Brain microvascular endothelial cell (primary cell): Measurements from ENCODE around the gene AFM.

Experiments used
- DNase-seq: peaks from one replicate; pipeline ENCODE4 v3.0.0-alpha.2; 2020
- H3K27ac ChIP-seq: fragments of 250-450 bp; sonication (Bioruptor Pico); 2 replicates; pipeline ENCODE4 v1.5.1; 2020; ENCODE audit warnings: mild to moderate bottlenecking, moderate library complexity
- H3K27me3 ChIP-seq: fragments of 250-450 bp; sonication (Bioruptor Pico); replicated peaks from 2 replicates; pipeline ENCODE4 v1.5.1; 2020; ENCODE audit warnings: mild to moderate bottlenecking
- H3K36me3 ChIP-seq: fragments of 250-450 bp; sonication (Bioruptor Pico); replicated peaks from 2 replicates; pipeline ENCODE4 v1.5.1; 2020; ENCODE audit warnings: mild to moderate bottlenecking
- H3K4me3 ChIP-seq: 2 replicates; pipeline ENCODE4 v1.5.1; 2011; ENCODE audit warnings: low read depth, mild to moderate bottlenecking, control low read depth, low read length, moderate library complexity
- CTCF ChIP-seq: IDR thresholded peaks from 2 replicates; pipeline ENCODE4 v1.5.1; 2011; ENCODE audit warnings: low read depth, mild to moderate bottlenecking, moderate library complexity, low read length, control low read depth, inconsistent platforms; ENCODE audit errors: missing control alignments
- in situ Hi-C: cut with HindIII; loops from 2 replicates; pipeline ENCODE4 v1.10.0; 2017; ENCODE audit warnings: low sequenced_read_pairs, low pct_ligation_motif_present

Gene AFM

GRCh38 chr4:73487233-73487632 lies 5.7 kb downstream of the AFM start:
- in situ Hi-C loops, result no loop called here
- DNase-seq, result no peak
- no peak for TF ChIP-seq CTCF
- Histone ChIP-seq H3K27me3 (no peaks in the 10 kb centered on the region), H3K36me3 (no peaks in the 10 kb centered on the region), H3K27ac (no peak overlapping the region), H3K4me3 (no peak overlapping the region)

GRCh38 chr4:73499996-73500765 lies 18.6 kb downstream of the AFM start:
- H3K27ac ChIP-seq, result no peak overlapping the region
- in situ Hi-C loops, result no loop called here
- no peak for TF ChIP-seq CTCF
- no peak overlapping the region for H3K4me3 ChIP-seq
- H3K27me3 ChIP-seq, result no peaks in the 10 kb centered on the region
- DNase-seq, result no peak
- no peaks in the 10 kb centered on the region for H3K36me3 ChIP-seq

GRCh38 chr4:73501664-73502265 lies 20.2 kb downstream of the AFM start:
- in situ Hi-C loops, result no loop called here
- H3K36me3 ChIP-seq, result no peaks in the 10 kb centered on the region
- no peak for DNase-seq
- no peak overlapping the region for H3K4me3 ChIP-seq
- no peak for TF ChIP-seq CTCF
- H3K27me3 ChIP-seq, result no peaks in the 10 kb centered on the region
- no peak overlapping the region for H3K27ac ChIP-seq

DNA sequence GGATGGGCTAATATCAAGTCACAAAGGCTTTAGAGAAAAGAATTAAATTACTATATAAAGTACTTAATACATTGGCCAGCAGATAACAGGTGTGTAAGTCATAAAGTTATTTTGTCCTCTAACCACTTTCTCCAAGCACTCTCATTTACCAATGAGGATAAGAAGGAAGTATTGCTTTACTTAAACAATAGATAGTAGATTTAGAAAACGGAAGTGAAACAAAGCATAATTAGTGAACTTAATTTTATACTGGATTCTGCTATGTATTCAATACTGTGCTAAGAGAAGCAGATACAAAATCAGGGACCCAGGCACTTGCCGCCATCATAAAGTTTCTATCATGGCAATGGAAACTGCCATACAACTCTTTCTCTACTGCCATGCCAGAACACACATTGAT lies 24.0 kb downstream of the AFM start:
- Histone ChIP-seq H3K36me3 (no peaks in the 10 kb centered on the region), H3K27ac (no peak overlapping the region), H3K27me3 (peaks cover 4% of the 10 kb centered on the region), H3K4me3 (no peak overlapping the region)
- in situ Hi-C loops, result no loop called here
- no peak for DNase-seq
- TF ChIP-seq CTCF, result no peak

DNA sequence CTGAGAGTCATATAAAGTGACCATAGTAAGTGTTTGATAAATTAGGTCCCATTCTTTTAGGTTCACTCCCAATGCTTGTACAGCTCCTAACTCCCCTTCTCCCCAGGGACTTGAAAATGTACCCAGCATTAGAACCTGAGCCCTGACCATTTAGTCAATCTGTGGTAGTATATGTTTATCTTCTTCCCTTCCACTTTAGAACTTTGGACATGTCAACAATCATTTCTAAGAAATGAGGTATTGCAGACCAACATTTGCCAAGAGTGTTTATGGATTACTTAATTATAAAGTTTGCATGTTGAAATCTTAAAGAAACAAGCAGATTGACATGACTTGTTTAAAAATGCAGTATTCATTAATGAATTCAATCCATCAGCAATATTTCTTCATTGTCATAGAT lies 26.0 kb downstream of the AFM start:
- Histone ChIP-seq H3K36me3 (no peaks in the 10 kb centered on the region), H3K27ac (no peak overlapping the region), H3K27me3 (peaks cover 4% of the 10 kb centered on the region), H3K4me3 (no peak overlapping the region)
- no peak for TF ChIP-seq CTCF
- DNase-seq, result no peak
- in situ Hi-C loops, result no loop called here
